Tibial nerve (tissue), 4 donors: ENCODE results near the gene COX14.

Experiments used
- CTCF ChIP-seq, 5 experiments: fragments of 200-600 bp in 3 of 5; fragments of 450-650 bp in 2 of 5; sonication (generic) in 3 of 5; IDR thresholded peaks; one replicate each; pipeline ENCODE4 v1.5.1; 2016 to 2019; ENCODE audit warnings: antibody characterized with exemption in 5 of 5, mild to moderate bottlenecking in 3 of 5, moderate library complexity in 2 of 5
- EP300 ChIP-seq, 2 donors: sonication (generic); formaldehyde crosslinking; IDR thresholded peaks; one replicate each; pipeline ENCODE4 v1.6.1; 2017; ENCODE audit warnings: antibody characterized with exemption in 2 of 2, mild to moderate bottlenecking in 1 of 2

GRCh38 chr12:50162230-50162629 lies 50.2 kb downstream of the COX14 start:
- TF ChIP-seq CTCF (IDR thresholded peaks at IDR 0.05) (no peak), EP300 (IDR thresholded peaks at IDR 0.05) (no peak)
